Effector CD8-positive, alpha-beta T cell (primary cell): ENCODE data around the gene GAB1.

Experiments
- DNase-seq: peaks from one replicate; lab custom pipeline; 2025; lab: John Stamatoyannopoulos, UW
- total RNA-seq, 4 experiments: gene quantifications; one replicate each; lab custom pipeline; 2026; lab: John Stamatoyannopoulos, UW

GAB1 gene
- 0 to 1.1 (median 0.45) reads per million in 4 experiments for total RNA-seq

- DNase-seq: no peak
Measured at GRCh38 chr4:143336781-143337599, at the start of gene GAB1. Gene GAB1, plus strand, starts transcription at chr4:143336876. Its CDS starts 313 bp downstream, at chr4:143337189.

GRCh38 chr4:143287572-143287923 lies 49.1 kb upstream of the GAB1 start:
- DNase-seq: no peak

GRCh38 chr4:143288171-143288570 lies 48.5 kb upstream of the GAB1 start:
- DNase-seq: no peak

- no peak for DNase-seq
Measured at GRCh38 chr4:143289370-143289769, 47.3 kb upstream of the GAB1 start.

- no peak for DNase-seq
Measured at GRCh38 chr4:143291314-143291713, 45.4 kb upstream of the GAB1 start.

- DNase-seq: no peak
Measured at GRCh38 chr4:143292858-143293257, 43.8 kb upstream of the GAB1 start.

GRCh38 chr4:143294310-143294709 lies 42.4 kb upstream of the GAB1 start:
- DNase-seq: no peak

- DNase-seq: no peak
Measured at GRCh38 chr4:143294710-143295275, 41.9 kb upstream of the GAB1 start.

- DNase-seq: no peak
Measured at GRCh38 chr4:143296397-143297067, 40.1 kb upstream of the GAB1 start.

- no peak for DNase-seq
Measured at GRCh38 chr4:143300860-143301259, 35.8 kb upstream of the GAB1 start.

GRCh38 chr4:143302536-143302935 lies 34.1 kb upstream of the GAB1 start:
- no peak for DNase-seq

GRCh38 chr4:143306788-143307187 lies 29.9 kb upstream of the GAB1 start:
- DNase-seq: no peak

GRCh38 chr4:143307531-143307930 lies 29.1 kb upstream of the GAB1 start:
- no peak for DNase-seq

- DNase-seq: no peak
Measured at GRCh38 chr4:143308377-143308776, 28.3 kb upstream of the GAB1 start.

- DNase-seq: no peak
Measured at GRCh38 chr4:143311924-143312323, 24.8 kb upstream of the GAB1 start.

GRCh38 chr4:143313521-143313920 lies 23.2 kb upstream of the GAB1 start:
- DNase-seq: no peak

- DNase-seq: no peak
Measured at GRCh38 chr4:143313996-143314395, 22.7 kb upstream of the GAB1 start.

- no peak for DNase-seq
Measured at GRCh38 chr4:143320113-143320512, 16.6 kb upstream of the GAB1 start.

GRCh38 chr4:143326735-143327134 lies 9.9 kb upstream of the GAB1 start:
- no peak for DNase-seq

- DNase-seq: no peak
Measured at GRCh38 chr4:143329985-143330384, 6.7 kb upstream of the GAB1 start.

- no peak for DNase-seq
Measured at GRCh38 chr4:143335979-143336780, 496 bp upstream of the GAB1 start.

- DNase-seq: no peak
Measured at GRCh38 chr4:143337600-143338287, 1.1 kb downstream of the GAB1 start.
